GM10248 (cell line): Measurements from ENCODE around the gene GLI2.

Source experiments
- CTCF ChIA-PET: fragments of 300-600 bp; sonication (Branson Sonifier 250); formaldehyde crosslinking; extraction: SDS; loops from one replicate; lab custom pipeline; 2021; ENCODE audit warnings: antibody characterized with exemption; lab: Yijun Ruan, JAX
- POLR2A ChIA-PET: fragments of 350-650 bp; sonication (Branson Sonifier 250); formaldehyde crosslinking; extraction: SDS; loops from one replicate; lab custom pipeline; 2020; ENCODE audit warnings: antibody characterized with exemption; lab: Yijun Ruan, JAX
- DNase-seq: peaks from one replicate; pipeline ENCODE4 v3.0.0; 2012; ENCODE audit errors: extremely low spot score
- TF ChIP-seq, protein P1 (sequence below): IDR thresholded peaks from 2 replicates; pipeline ENCODE4 v1.5.1; 2012; ENCODE audit warnings: mild to moderate bottlenecking, low read depth; ENCODE audit errors: extremely low read depth, missing control alignments, control extremely low read depth

GLI2 gene

DNA sequence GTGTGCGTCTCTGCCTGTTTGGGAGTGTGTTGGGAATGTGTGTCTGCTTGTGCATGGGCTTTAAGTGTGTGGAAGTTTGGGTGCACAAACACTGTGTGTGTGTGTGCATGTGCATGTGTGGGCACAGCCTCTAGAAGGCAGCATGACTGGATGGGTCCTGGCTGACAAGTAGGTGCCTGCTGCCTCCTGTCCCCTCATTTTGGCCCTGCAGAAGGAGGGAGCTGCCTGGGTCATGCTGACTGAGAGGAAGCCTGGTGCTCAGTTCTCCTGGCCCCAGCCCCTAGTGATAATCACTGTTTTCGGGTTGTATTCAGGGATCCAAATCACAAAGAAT lies 34.1 kb downstream of the GLI2 start:
- TF ChIP-seq, protein P1, sequence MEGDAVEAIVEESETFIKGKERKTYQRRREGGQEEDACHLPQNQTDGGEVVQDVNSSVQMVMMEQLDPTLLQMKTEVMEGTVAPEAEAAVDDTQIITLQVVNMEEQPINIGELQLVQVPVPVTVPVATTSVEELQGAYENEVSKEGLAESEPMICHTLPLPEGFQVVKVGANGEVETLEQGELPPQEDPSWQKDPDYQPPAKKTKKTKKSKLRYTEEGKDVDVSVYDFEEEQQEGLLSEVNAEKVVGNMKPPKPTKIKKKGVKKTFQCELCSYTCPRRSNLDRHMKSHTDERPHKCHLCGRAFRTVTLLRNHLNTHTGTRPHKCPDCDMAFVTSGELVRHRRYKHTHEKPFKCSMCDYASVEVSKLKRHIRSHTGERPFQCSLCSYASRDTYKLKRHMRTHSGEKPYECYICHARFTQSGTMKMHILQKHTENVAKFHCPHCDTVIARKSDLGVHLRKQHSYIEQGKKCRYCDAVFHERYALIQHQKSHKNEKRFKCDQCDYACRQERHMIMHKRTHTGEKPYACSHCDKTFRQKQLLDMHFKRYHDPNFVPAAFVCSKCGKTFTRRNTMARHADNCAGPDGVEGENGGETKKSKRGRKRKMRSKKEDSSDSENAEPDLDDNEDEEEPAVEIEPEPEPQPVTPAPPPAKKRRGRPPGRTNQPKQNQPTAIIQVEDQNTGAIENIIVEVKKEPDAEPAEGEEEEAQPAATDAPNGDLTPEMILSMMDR = no peak
- no peak for DNase-seq
- POLR2A ChIA-PET = no interaction called here
- CTCF ChIA-PET = no interaction called here

- CTCF ChIA-PET = no interaction called here
- TF ChIP-seq, protein P1 = no peak
- POLR2A ChIA-PET = no interaction called here
- DNase-seq = no peak
Measured at GRCh38 chr2:120770176-120770575, 34.5 kb downstream of the GLI2 start.

GRCh38 chr2:120770641-120771040 lies 35.0 kb downstream of the GLI2 start:
- DNase-seq = no peak
- ChIA-PET POLR2A (no interaction called here), CTCF (no interaction called here)
- TF ChIP-seq, protein P1 = no peak

- ChIA-PET CTCF (no interaction called here), POLR2A (no interaction called here)
- no peak for DNase-seq
- TF ChIP-seq, protein P1 = no peak
Measured at GRCh38 chr2:120771111-120771780, 35.6 kb downstream of the GLI2 start.

- ChIA-PET POLR2A (no interaction called here), CTCF (no interaction called here)
- DNase-seq = no peak
- TF ChIP-seq, protein P1 = no peak
Measured at GRCh38 chr2:120771781-120772208, 36.1 kb downstream of the GLI2 start.

DNA sequence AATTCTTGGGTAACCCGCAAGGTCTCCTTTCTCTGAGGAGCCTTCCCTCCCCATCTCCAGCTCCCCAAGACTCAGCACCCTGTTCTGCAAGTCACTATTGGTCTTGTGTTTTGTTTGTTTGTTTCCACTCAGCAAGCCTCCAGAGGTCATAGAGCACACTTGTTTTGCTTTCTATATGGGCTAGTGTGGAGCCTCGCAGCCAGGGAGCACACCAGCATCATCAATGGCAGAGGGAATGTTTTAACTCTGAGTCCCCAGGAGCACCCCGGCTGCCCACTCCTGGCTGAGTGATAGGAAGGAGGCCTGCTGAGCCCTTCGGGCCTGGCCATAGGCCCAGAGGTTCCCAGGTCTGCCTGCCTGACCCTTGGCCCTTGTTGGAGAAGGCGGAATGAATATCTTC lies 36.6 kb downstream of the GLI2 start:
- TF ChIP-seq, protein P1 = no peak
- ChIA-PET POLR2A (no interaction called here), CTCF (no interaction called here)
- DNase-seq = no peak
